CD4-positive, alpha-beta T cell treated with Interleukin-2 at 100 ng/mL for 4 hours (primary cell): ENCODE results near the gene ARL5B.
"Not testable (repeated sequence)": the region's sequence is repeated elsewhere in the genome, so short reads cannot be mapped to it uniquely, and the experiment has no call there.

Source experiments
- DNase-seq: peaks from one replicate; pipeline ENCODE4 v3.0.0-alpha.2; 2020; ENCODE audit warnings: low spot score

ARL5B gene, protein sequence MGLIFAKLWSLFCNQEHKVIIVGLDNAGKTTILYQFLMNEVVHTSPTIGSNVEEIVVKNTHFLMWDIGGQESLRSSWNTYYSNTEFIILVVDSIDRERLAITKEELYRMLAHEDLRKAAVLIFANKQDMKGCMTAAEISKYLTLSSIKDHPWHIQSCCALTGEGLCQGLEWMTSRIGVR

GRCh38 chr10:18659125-18659818, at the start of gene ARL5B:
TSS of gene ARL5B (plus strand) at chr10:18659431. CDS start at chr10:18659638, 207 bp downstream.
- peak; percentile 95 for DNase-seq

DNA sequence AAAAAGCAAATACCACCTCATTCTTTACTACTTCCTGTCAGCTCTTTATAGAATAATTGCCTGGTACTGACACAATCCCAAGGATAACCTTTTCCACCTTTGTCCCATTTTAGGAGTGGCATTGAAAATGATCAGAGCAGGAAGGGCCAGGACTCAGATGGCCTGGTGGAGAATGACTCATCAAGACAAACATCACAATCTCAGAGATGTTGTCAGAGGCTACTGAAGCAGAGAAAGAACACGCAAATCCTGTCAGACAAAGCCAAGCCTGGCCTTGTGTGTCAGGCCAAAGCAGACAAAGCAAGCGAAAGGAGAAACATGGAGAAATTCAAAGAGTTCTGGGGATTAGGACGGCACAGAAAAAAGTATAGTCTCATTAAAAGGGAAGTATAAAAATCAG, 48.7 kb upstream of the ARL5B start:
- DNase-seq: no peak

DNA sequence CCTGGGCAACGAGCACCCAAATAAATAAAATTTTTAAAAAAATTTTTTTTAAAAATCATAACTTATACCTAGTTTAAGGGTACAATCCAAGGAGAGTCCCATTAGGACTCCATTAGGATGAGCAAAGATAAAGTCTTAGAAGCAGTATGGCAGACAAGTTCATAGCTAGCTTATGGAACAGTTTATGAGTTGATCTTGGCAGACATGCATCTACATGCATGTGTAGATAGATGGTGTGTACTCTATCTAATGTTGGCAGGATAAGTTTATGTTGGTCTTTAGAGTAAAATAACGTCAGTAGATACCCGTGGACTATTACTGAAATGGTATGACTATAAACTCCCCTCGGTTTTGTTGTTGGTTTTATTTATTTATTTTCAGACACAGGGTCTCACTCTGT, 48.1 kb upstream of the ARL5B start:
- no peak for DNase-seq

DNA sequence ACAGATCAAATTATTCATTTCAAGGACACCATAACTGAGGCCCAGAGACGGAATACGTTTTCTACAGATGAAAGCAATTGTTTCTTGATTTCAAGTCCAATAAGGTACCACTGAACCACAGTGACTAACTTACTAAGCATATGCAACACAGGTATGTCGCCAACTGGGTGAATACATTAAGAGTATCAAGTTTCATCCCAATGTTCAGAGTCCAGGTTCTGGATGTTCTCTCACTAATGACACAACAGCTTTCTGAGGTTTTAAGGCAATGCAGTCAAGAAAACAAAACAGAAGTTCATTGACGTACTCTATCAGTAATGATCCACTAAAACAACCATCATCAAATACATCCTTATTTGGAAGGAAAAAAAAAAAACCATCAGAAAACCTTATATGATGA, 43.6 kb upstream of the ARL5B start:
- DNase-seq: no peak

GRCh38 chr10:18616337-18616736, 42.9 kb upstream of the ARL5B start:
- DNase-seq: no peak

- DNase-seq: no peak
Measured at GRCh38 chr10:18619016-18619415, 40.2 kb upstream of the ARL5B start.

DNA sequence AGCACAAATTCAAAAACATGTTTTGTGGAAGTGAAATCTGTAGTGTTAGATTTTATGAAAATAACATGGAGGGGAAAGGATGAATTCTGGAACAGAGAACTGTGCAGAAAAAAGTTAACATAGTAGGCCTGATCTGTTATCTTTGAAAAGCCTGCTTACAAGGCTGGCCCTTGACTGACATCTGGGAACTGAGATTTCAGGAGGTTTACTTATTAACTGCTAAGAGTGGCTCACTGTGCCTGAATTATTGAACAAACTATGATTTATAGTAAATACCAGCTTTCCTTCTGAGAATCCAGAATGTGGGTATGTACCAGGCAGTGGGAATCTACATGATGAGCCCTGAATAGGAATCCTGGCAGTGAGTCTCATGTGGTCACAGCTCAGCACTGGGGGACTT, 38.4 kb upstream of the ARL5B start:
- no peak for DNase-seq

DNA sequence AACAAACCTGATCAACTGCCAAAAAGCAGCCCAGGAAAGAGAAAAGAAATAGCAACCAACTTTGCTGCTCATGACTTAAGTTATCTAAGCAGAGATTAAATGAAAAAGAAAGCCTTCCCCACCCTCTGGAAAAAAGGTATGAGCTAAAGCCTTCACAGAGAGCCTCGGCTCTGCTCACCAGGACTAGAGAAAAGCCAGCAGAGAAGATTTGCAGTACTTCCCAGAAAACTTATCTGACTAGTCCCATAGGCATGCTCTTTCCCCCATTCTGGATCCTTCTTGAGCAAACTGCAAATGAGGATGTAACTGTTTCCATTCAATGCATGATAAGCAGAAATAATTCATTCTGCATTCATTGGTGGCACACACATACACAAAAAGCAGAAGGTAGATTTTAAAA, 35.6 kb upstream of the ARL5B start:
- not testable (repeated sequence) for DNase-seq

- no peak for DNase-seq
Measured at GRCh38 chr10:18625886-18626285, 33.3 kb upstream of the ARL5B start.

DNA sequence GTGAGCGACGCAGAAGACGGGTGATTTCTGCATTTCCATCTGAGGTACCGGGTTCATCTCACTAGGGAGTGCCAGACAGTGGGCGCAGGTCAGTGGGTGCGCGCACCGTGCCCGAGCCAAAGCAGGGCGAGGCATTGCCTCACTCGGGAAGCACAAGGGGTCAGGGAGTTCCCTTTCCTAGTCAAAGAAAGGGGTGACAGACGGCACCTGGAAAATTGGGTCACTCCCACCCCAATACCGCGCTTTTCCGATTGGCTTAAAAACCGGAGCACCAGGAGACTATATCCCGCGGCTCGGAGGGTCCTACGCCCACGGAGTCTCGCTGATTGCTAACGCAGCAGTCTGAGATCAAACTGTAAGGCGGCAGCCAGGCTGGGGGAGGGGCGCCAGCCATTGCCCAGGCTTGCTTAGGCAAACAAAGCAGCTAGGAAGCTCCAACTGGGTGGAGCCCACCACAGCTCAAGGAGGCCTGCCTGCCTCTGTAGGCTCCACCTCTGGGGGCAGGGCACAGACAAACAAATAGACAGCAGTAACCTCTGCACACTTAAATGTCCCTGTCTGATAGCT, 31.7 kb upstream of the ARL5B start:
- DNase-seq: peak; percentile 71

GRCh38 chr10:18632500-18632899, 26.7 kb upstream of the ARL5B start:
- not testable (repeated sequence) for DNase-seq

DNA sequence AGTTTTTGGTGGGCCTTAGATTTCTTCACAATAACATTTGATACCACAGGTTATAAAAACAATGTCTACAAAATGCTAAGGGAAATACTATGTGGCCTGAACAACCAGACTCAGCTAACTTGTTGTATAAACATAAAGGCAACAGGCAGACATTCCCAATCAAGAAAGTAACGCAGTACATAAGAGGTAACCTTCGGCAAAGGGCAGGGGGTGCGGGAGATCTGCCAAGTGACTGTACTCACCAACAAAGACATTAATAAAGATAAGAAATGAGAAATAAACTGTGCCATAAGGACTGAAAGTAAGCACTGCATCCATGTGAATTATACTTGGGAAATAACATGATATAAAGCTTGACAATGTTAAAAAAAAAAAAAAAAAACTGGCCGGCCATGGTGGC, 23.2 kb upstream of the ARL5B start:
- no peak for DNase-seq

GRCh38 chr10:18637400-18637799, 21.8 kb upstream of the ARL5B start:
- not testable (repeated sequence) for DNase-seq

- not testable (repeated sequence) for DNase-seq
Measured at GRCh38 chr10:18639719-18640118, 19.5 kb upstream of the ARL5B start.

DNA sequence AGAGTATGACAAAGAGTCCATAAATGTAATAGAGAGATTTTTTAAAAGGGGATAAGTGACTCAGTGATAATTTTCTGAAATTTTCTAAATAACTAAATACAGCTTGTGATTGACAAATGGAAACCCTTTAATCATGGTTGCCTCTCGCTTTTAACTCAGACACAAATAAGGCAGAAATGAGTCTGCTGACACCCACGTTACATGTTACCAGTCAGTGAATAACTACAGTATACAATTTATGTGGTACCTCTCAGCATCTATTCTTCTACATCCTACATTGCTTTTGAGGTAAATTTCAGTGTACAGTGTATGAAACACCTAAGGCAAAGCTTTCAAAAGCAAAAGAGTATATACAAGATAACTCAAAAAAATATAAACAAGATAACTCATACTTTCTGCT, 12.1 kb upstream of the ARL5B start:
- no peak for DNase-seq

DNA sequence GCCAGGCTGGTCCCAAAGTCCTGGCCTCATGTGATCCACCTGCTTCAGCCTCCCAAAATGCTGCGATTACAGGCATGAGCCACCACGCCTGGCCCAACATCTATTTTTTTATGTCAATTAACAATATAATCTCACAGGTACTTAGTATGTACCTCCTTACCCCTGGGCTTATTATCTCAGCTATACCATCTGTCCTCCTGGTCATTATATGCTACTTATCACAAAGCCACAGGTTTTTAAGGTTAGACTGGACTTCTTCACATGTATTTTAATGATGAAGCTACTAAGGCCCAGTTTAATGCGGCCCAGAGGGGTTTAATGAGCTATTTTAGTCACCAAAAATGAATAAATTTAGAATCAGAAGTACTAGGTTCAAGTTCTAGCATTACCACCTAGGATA, 11.3 kb upstream of the ARL5B start:
- DNase-seq: no peak

GRCh38 chr10:18649364-18649959, 9.8 kb upstream of the ARL5B start:
- no peak for DNase-seq

DNA sequence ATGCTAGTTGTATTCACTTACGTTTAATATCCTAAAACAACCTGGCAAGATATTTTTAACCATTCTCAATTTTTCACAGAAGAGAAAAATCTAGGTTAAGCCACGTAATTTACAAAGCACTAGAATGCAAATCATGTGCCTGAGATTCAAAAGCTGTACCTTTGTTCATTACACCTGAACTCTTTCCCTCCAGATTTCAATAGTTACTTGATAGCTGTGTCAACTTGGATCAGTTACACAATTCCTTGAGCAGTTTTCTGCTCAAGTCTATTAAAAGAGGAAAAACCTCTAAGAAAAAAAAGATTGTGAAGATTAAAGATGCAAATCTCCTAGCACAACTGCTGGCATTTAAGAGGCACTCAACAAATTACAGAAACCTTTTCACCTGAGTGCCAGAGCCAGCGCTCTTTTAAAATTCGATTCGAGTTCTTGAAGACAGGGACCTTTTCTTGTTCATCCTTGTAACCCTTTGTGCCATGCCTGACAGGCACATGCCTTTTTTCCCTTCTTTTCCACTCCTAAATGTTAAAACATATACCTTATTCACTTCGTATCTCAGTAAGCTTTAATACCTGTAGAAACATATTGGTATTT, 8.7 kb upstream of the ARL5B start:
- DNase-seq: no peak

- DNase-seq: peak; percentile 92
Measured at GRCh38 chr10:18651324-18652007, 7.8 kb upstream of the ARL5B start, which contains the start of gene NSUN6. TSS of gene NSUN6 (minus strand) at chr10:18651587. CDS start at chr10:18651203, 384 bp downstream.

DNA sequence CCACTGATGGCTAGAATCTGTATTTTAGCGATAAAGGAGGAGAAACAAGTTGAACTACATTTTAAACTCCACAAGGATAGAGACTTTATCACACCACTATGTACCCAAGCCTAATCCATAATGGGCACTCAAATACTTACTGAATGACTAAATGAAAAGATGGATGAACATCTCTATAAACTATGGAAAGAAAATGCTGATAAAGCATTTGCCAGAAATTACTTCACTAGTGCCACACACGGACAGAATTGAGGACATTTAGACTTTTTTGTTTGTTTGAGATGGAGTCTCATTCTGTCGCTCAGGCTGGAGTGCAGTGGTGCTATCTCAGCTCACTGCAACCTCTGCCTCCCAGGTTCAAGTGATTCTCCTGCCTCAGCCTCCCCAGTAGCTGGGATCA, 6.1 kb upstream of the ARL5B start:
- no peak for DNase-seq

GRCh38 chr10:18656724-18657123, 2.5 kb upstream of the ARL5B start:
- no peak for DNase-seq
